HG03457 (cell line): ENCODE results near the gene CDK6.

ENCODE experiments used
- ATAC-seq: cut with Tn5 transposase; IDR thresholded peaks from one replicate; pipeline ENCODE4 v1.9.1; 2021; ENCODE audit warnings: moderate number of reproducible peaks; ENCODE audit not compliant: unreplicated experiment

Gene CDK6

DNA sequence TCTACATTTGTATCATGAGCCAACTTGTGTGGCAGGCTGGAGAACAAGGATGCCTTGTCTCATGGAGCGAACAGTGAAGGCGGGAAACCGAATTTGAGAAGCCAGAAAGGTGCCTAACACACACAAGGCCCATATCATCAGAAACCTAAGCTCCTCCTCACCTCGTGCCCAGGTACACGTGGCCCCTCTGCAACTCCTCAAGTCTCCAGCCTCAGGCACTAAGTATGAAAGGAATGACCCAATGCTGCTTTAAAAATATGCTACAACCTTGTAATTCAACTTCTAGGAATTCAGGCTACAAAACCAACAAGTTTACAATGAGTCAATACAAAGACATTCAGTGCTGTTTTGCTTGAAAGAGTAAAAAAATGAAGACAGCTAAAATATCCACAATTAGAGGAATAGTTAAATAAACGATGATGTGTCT lies 95.7 kb downstream of the CDK6 start:
- ATAC-seq, result no peak

DNA sequence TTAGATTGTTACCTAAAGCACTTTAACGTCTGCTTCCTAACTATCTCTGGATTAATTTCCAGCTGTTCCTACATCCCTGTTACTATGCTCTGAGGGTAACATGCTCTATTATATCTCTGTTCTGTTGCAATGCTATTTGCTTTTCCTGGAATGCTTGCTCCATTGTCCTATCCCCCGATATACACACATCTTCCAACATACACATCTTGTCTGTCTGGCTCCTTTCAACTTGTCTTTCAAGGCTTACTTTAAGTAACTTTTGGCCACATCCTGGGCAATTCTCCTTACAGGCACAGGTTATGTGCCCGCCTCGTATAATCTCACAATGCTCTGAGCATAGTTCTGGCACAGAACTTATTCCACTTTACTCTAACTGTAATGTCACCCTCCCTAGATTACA lies 96.2 kb downstream of the CDK6 start:
- ATAC-seq, result no peak

DNA sequence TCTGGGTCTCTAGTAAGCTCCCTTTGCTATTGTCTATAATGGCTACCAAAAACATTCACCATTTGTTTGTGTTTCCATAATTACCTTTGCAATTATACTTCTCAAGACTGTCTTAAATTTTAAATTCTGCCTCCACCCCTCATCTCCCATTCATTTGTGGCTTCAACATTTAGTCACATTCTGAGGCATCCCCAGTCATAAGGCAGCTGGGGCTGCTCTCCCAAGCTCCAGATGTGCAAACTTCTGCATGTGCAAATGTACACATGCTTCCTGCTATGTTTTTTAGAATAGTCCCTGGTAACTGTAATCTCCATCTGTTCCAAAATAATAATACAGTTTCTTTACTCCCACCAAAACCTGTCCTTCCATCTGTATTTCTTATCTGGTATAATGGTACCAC lies 97.3 kb downstream of the CDK6 start:
- no peak for ATAC-seq

DNA sequence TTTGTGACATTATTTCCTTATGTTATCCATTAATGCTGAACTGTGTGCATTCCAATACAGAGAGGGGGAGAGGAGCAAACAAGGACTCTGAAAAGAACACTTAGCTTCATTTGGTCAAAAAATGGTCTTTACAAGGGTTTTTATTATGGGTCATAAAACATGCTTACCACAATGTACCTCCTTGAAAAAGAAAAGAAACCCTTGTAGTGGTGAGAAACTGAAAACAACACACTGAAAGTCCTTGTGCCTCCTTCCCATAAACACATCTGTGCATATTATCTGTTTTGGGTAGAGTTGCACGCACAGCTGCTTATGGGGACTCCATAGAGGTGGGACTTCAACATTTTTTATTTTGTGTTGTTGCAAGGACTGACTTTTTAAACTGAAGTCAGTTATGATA lies 98.7 kb downstream of the CDK6 start:
- peak; percentile 82 for ATAC-seq

DNA sequence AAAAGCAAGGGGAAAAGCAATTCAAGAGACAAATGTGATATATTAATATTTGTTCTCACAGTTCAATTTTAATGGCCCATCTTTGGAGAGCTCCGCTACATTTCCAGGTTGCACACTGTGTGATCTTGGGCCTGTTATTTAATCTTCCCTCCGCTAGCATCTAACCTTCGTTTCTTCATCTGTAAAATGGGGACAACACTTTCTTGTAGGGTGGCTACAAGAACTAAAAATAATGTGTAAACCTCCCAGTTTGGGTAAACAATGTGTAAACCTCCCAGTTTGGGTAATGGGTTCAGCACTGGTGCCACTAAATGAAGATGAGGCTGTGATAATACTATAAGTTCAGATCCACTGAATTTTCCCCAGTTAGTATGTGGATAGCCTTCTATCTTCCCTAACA lies 99.5 kb downstream of the CDK6 start:
- no peak for ATAC-seq

DNA sequence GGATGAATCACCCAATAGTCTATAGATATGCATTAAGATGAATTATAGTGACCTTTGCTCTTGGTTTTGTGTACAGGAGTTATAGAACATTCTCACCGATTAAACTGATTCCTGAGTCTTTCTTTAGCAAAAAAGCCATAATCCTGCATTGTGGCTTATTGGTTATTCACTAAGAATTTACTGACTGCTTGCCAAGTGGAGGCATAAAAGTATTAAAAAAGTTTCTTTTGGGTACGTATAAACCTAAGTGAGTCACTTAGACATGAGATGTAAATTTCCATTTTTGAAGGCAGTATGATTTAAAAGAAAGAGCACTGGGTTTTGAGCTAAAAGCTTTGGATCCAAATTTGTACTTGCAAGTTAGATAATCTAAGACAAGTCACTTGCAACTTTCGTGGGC lies 100.7 kb downstream of the CDK6 start:
- ATAC-seq, result no peak

DNA sequence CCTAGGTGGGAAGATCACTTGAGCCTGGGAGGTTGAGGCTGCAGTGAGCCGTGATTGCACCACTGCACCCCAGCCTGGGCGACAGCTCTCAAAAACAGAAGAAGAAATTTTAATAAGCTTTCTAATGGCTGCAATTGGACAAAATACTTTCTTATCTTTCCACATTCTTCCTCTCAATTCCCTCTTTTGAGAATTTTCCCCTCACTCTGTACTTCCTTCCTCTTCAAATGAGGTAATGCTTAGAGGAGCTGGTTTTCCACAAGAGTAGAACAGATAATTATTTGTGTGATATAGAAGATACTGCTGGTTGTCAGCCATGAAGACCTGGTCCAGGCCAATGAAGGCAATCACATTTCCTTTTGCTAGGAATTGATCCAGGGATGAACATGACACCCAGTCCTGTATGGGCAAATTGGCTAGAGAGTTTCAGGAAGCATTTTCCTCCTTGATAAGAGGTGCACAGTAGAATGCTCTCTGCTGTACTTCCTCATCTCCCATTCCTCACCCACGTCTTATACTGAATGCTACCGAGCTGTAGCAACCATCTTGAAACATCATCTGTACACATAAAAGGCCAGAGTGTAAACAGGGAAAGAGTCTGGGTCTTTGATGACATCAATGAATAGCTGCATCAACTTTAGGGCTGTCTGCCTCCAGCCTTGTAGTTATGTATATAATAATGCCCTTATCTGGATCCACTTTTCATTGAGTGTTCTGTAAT lies 103.9 kb downstream of the CDK6 start:
- ATAC-seq, result no peak

DNA sequence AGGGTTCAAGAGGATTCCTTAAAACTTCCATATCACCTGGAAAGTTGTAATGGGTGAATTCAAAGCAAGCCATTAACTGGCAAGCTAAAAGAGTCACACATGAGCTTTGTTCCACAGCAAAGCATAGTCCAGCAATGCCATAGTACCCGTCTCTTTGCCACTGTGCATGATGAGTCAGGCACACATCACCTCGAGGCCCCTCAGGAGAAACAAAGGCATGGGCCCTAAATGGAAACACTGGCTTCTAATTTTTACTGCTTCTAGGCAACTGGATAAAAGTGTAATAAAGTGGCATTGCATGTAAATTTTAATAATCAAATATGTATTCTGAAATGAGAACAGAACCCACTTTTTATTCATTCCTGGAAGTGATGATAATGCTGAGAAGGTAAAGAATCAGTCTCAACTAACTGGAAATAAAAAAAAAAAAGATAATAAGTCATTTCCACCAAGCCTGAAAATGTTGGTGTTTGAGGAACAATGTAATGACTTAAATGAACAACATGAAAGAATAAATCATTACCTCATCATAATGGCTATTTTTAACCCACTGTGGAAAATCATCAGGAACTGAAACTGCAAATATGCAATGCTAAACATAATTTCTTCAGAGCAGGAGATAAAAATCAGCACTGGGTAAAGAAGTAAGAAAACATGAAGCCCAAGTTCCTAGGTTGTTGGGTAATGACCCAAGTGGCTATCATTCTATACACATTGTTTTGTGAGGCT lies 104.9 kb downstream of the CDK6 start:
- ATAC-seq, result no peak

DNA sequence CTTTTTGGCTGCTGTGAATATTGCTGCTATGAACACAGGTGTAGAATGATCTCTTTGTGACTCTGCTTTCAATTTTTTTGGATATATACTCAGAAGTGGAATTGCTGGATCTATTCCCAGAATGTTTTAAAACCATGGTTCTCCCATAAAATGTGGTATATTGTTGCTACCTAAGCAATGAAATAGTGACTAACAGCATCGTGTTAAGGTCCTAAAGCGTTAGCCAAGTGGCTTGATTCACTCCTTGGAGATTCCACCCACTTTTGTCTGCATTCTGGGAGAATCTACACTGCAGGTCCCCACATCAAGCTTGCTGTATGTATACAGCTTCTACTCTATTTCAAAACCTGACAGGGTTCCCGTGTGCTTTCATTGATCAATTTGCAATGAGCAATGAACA lies 105.6 kb downstream of the CDK6 start:
- no peak for ATAC-seq

DNA sequence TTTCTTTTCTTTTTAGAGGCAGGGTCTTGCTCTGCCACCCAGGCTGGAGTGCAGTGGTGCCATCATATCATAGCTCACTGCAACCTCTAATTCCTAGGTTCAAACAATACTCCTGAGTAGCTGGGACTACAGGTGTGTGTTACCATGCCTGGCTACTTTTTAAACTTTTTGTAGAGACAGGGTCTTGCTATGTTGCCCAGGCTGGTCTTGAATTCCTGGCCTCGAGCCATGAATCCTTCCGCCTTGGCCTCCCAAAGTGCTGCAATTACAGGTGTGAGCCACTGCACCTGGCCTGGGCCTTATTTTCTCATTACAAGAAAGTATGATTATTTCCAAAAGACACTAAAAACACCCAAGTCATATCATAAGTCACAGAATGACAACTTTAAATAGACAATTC lies 106.6 kb downstream of the CDK6 start:
- ATAC-seq, result no peak

DNA sequence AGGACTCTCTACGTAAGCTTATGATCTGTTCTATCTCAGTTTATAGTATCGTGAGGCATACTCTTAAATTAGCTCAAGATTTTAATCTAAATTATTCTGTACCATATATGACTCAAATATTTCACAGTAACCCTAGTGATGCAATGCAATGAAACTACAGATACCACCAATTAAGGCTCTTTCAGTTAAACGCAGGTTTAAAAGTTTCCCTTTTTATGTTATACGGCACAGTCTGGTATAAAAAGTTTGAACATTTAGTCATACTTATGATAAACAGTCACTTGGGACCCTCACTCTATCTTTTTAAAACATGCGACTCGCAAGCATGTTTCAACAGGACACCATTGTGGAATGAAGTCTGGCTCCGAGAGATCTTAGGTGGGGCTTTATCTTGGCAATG lies 107.2 kb downstream of the CDK6 start:
- no peak for ATAC-seq

DNA sequence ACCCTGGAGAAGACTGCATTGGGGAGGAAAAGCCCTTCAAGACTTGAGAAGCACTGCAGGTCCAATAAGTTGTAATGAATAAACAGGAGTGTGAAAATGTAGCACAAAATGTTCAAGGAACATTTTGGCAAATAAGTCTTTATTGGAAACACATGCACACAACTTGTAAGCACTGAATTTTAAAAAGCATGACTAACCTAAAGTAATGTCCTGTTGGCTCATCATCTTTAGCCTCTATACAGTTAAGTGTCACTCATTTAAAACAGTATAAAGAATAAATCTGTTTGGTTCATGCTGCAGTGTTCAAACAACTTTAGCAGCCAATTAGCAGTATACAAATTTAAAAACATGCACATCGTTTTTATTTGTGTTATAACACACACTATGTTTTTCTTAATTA lies 108.6 kb downstream of the CDK6 start:
- no peak for ATAC-seq

DNA sequence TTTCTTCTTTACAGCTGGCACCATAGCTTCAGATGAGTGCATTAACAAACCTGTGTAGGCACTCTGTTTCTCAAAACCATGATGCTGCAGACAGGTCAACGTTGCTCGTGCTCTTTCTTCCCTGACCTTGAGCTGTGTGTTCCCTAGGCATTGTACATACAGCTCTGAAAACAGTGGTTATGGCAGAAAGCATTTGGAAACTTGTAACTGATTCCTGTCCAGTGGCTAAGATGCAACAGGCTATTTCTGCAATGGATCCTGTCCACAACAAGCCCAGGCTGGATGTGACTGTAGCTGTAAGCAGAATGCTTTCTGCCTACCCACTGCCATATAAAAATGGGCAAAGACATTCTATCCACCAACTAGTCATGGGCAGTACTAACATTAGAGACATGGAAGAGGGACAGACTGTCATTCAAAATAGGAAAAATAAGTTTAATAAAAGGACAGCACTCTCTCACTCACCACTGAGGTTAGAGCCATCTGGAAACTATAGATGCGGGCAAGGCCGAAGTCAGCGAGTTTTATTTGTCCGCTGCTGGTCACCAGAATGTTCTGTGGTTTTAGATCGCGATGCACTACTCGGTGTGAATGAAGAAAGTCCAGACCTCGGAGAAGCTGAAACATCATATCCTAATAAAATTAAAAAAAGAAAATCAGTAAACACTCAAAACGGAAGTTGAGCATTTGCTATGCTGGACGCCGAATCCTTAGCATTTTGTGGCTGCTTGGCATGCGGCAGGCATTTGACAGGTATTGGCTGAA lies 111.0 kb downstream of the CDK6 start:
- no peak for ATAC-seq

DNA sequence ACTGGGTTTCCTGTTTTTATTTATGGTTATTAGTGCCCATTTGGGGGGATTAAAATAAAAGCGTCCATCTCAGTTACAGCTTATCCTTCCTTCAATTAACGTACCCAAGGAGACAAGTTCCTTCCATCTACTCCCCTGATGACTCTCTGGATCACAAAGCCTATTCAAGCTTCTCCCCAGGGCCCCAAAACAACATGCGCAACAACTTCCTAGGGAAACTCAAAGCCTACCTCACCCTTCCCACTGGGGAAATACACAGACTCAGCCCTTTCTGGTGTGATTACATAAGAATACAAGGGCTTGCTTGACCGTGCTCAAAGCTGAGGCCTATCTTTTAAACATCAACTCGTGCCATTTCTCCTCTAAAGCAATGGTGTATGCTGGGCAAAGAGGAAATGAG lies 112.4 kb downstream of the CDK6 start:
- no peak for ATAC-seq

DNA sequence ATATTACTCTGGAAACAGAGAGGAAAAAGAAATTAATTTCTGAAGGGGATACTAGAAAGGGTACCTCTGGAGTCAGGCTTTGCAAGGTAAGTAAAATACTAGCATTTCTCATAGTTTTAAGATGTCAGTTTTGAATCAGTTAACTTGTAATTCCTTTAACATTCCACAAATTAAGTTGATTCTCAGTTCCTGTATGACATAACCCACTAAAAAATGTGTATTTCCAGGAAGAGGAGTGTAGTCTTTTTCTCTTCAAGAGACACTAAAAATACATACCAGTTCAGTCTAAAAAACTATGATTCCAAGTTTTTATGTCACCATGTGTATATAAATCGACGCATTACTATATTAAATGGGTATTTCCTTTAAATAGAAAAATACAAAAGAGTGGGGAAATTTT lies 113.2 kb downstream of the CDK6 start:
- ATAC-seq, result no peak

DNA sequence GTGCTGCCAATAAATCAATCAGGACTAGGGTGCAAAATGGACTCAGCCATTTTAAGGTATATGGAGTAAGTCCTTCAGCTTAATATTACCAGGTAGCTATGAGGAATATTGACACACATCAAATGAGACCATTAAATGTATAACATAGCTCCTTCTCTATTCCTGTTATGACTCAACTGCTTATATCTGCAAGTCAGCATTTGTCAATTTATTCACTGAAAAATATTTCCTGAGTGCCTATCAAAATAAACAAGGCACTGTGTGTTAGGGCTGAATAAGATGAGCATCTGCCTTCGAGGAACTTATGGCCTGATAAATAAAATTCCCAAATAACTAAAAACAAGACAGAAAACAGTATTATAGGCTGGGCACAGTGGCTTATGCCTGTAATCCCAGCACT lies 113.8 kb downstream of the CDK6 start:
- no peak for ATAC-seq

DNA sequence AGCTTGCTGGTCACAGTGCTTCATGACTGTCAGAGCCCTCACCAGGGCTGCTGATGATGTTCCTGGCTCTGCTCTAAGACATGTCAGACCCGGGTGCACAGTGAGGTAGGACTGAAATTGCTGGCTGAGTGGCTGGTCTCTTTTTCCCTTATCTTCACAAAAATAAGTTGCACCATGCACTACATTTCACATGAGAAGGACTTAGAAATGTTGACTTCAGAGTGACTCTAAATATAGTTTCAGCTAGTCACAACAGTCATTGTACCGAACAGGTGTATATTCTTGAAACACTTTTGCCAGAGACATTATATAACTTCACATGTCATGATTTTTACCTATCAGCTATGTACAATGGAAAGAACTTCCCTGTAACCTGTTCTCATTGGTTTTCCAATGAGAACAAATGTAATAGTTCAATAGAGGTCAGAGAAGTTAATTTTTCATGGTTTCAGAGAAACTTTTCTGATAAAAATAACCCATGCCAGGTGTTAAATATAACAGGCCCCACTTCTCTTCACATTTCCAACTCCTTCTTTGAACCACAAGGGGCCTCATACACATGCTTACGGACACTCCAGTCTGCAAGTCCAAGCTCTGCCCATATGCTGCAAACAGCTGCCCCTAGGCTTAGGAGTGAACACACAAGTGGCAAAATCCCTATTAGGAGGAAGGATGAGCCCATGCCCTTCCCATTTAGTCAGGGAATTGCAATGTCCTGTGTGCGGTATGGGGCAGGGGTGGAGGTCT lies 115.6 kb downstream of the CDK6 start:
- peak; percentile 37 for ATAC-seq

DNA sequence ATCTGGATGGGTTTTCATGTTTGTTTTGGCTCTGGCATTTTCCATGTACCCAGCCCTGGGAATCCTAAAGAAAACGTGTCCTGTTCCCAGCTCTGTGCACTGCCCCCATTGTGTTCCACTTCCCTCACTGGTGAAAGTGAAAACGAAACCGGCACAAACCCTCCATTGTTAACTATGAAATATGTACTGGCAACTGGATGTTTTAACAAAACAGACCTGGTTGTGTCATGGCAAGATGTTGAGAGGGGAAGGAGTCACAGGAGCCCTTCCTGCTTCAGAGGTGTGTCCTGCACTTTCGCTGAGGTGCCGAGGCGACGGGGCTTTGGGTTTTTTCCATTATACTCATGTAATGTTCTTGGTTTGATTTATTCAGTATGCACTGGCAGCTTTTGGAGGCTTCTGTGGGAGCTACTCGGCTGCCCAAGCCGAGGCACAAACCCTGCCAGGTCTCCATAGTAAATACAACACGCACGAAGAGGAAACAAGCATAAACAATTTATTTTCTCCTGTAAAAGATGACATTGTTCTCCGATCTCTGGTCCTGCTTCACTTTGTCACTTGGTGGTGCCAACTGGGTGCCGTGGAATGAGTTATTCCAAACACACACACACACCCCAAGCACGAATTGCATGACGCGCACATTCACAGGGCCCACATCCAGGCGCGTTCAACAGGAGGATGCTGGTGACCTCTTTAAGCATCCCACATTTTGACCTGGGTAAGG lies 118.2 kb downstream of the CDK6 start:
- ATAC-seq, result peak; percentile 45

DNA sequence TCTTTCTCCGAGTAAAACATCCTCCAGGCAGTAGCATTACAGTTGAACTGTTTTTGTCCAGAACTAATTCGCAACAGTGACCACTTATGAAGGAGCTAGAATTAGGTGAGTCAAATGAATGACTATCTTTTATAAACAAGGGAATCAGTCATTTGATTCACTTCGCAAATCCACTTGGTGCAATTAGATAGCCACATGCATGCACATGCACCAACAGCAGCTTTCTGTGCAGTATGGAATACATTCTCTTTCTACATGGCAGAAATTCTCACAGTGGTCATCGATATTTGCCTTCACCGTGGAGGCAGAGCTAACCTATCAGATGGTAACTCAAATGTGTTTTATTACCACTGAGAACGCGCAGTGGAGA lies 118.8 kb downstream of the CDK6 start:
- ATAC-seq, result no peak

DNA sequence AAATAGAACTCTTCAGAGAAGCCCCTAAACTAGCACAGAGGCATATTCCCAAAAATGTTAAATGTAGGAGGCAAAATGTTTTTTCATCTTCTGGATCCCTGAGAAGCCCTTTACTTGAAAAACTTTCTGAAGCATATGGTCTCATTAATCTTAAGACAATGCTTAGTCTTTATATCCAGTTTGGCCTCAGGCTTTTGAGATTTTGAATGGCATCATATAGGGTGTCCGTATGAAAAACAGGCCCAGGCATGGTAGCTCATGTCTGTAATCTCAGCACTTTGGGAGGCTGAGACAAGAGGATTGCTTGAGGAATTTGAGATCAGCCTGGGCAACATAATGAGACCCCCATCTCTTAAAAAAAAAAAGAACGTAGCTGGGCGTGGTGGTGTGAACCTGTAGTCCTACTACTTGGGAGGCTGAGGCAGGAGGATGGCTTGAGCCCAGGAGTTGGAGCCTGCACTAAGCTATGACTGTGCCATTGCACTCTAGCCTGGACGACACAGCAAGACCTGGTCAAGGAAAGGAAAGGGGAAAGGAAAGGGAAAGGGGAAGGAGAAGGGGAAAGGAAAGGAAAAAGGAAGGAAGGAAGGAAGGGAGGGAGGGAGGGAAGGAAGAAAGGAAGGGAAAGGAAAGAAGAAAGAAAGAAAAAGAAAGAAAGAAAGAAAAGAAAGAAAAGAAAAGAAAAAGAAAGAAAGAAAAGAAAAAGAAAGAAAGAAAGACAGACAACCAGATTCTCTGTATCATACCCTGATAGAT lies 119.4 kb downstream of the CDK6 start:
- ATAC-seq, result no peak
